Measurements from ENCODE around the gene ACBD7. TPM values are rescaled to one million over a fixed set of nuclear protein-coding genes. Genes with fewer than 3 reads are reported as not detected.

Gene ACBD7
- total RNA-seq, 6 donors from 2014 or later: 0.46 to 2.4 (median 0.83) TPM; not detected in 2

DNA sequence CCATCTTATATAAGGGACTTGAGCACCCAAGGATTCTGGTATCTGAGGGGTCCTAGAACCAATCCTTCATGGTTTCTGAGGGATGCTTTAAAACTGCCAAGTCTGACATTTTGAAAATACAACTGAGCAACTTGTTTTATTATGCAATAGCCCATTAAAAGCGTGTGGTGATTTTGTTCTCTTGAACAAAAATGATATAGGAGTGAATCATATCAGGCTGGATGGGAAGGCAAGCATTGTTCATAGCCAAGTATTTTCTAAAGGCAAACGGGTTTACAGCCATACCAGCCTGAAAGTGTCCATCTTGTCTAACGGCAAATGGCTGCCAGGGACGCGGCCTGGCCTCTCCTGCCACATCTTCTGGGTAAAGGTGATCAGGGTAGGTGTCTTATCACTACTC, 31.9 kb upstream of the ACBD7 start:
- Histone ChIP-seq H3K9me3 (no peaks in the 10 kb centered on the region), H3K36me3 (peaks cover 3 to 43% (median 10%) of the 10 kb centered on the region in 4 donors), H3K27ac (no peak overlapping the region), H3K27me3 (no peaks in the 10 kb centered on the region), H3K4me1 (no peaks in the 10 kb centered on the region), H3K4me3 (no peak overlapping the region)
- DNase-seq: no peak
- WGBS, 2 donors: 93 to 98% methylated on average over 5 of the region's 5 CpGs
- no peak for ATAC-seq (ENCODE audit: low FRiP score in 2 of 2)
- no peak for TF ChIP-seq EP300 (IDR thresholded peaks at IDR 0.05)
- TF ChIP-seq, protein P1, sequence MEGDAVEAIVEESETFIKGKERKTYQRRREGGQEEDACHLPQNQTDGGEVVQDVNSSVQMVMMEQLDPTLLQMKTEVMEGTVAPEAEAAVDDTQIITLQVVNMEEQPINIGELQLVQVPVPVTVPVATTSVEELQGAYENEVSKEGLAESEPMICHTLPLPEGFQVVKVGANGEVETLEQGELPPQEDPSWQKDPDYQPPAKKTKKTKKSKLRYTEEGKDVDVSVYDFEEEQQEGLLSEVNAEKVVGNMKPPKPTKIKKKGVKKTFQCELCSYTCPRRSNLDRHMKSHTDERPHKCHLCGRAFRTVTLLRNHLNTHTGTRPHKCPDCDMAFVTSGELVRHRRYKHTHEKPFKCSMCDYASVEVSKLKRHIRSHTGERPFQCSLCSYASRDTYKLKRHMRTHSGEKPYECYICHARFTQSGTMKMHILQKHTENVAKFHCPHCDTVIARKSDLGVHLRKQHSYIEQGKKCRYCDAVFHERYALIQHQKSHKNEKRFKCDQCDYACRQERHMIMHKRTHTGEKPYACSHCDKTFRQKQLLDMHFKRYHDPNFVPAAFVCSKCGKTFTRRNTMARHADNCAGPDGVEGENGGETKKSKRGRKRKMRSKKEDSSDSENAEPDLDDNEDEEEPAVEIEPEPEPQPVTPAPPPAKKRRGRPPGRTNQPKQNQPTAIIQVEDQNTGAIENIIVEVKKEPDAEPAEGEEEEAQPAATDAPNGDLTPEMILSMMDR (IDR thresholded peaks at IDR 0.05): no peak
- TF ChIP-seq POLR2A (IDR thresholded peaks at IDR 0.05): no peak
- TF ChIP-seq POLR2AphosphoS5 (IDR thresholded peaks at IDR 0.05): no peak

- ATAC-seq (ENCODE audit: low FRiP score in 2 of 2) (no peak), DNase-seq (no peak)
- TF ChIP-seq, protein P1 (IDR thresholded peaks at IDR 0.05): no peak
- Histone ChIP-seq H3K4me3 (no peak overlapping the region), H3K27me3 (no peaks in the 10 kb centered on the region), H3K27ac (no peak overlapping the region), H3K4me1 (no peaks in the 10 kb centered on the region), H3K36me3 (peaks cover 3 to 46% (median 10%) of the 10 kb centered on the region in 4 donors), H3K9me3 (no peaks in the 10 kb centered on the region)
- WGBS, 2 donors: 71 to 77% methylated on average over 1 of the region's 1 CpG
Measured at GRCh38 chr10:15118615-15119014, 30.0 kb upstream of the ACBD7 start.

DNA sequence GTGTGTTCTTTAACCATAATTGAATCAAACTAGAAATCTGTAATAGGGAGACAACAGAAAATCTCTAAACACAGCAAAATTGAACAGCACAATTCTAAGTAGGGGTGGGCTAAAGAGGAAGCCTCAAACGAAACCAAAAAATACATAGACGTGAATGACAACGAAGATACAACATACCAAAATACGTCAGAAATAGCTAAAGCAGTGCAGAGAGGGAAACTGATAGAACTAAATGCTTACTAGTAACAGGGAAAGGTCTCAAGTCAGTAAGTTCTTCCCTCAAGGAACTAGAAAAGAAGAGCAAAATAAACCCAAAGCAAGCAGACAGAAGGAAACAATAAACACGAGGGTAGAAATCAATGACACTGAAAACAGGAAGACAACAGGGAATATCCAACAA, 27.6 kb upstream of the ACBD7 start:
- DNase-seq (no peak), ATAC-seq (ENCODE audit: low FRiP score in 2 of 2) (no peak)
- Histone ChIP-seq H3K36me3 (peaks cover 3 to 59% (median 13%) of the 10 kb centered on the region in 4 donors), H3K27ac (no peak overlapping the region), H3K27me3 (no peaks in the 10 kb centered on the region), H3K9me3 (no peaks in the 10 kb centered on the region), H3K4me3 (no peak overlapping the region), H3K4me1 (no peaks in the 10 kb centered on the region)
- TF ChIP-seq POLR2A (IDR thresholded peaks at IDR 0.05) (no peak), EP300 (IDR thresholded peaks at IDR 0.05) (no peak), POLR2AphosphoS5 (IDR thresholded peaks at IDR 0.05) (no peak)
- TF ChIP-seq, protein P1 (IDR thresholded peaks at IDR 0.05): no peak
- WGBS, 2 donors: 94 to 95% methylated on average over 5 of the region's 5 CpGs

GRCh38 chr10:15113766-15114165, 25.2 kb upstream of the ACBD7 start:
- DNase-seq: no peak
- WGBS, 2 donors: 83 to 92% methylated on average over 4 of the region's 4 CpGs
- Histone ChIP-seq H3K4me3 (no peak overlapping the region), H3K36me3 (peaks cover 3 to 61% (median 9%) of the 10 kb centered on the region in 4 donors), H3K4me1 (no peaks in the 10 kb centered on the region), H3K9me3 (no peaks in the 10 kb centered on the region), H3K27me3 (no peaks in the 10 kb centered on the region), H3K27ac (no peak overlapping the region)
- no peak for TF ChIP-seq POLR2A (IDR thresholded peaks at IDR 0.05)
- TF ChIP-seq, protein P1 (IDR thresholded peaks at IDR 0.05): no peak
- no peak for TF ChIP-seq EP300 (IDR thresholded peaks at IDR 0.05)
- TF ChIP-seq POLR2AphosphoS5 (IDR thresholded peaks at IDR 0.05): no peak
- ATAC-seq (ENCODE audit: low FRiP score in 2 of 2): no peak

DNA sequence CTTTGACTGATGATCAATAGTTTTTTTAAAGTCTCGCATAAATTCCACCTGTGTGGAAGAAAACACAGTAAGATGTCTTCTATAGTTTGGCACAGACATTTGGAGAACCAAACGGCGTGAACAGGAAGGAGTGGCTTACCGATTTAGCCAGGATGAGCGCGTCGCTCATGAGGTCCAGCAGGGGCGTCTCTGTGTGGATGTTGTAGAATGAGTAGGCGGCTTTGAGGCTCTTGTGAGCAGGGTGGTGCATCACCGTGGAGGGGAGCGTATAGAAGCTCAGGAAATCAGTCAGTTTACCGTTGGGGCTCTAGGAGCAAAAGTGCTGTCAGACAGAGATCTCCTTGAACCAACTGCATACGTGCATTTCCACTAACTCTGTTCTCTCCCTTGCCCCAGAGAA, 24.1 kb upstream of the ACBD7 start:
- 96% methylated on average over 13 of the region's 13 CpGs for WGBS, 2 donors
- Histone ChIP-seq H3K9me3 (no peaks in the 10 kb centered on the region), H3K27me3 (no peaks in the 10 kb centered on the region), H3K27ac (no peak overlapping the region), H3K4me3 (no peak overlapping the region), H3K4me1 (no peaks in the 10 kb centered on the region), H3K36me3 (peaks cover 4 to 60% (median 5%) of the 10 kb centered on the region in 4 donors)
- DNase-seq (no peak), ATAC-seq (ENCODE audit: low FRiP score in 2 of 2) (no peak)
- no peak for TF ChIP-seq EP300 (IDR thresholded peaks at IDR 0.05)
